Fibroblast of villous mesenchyme (primary cell): Measurements from ENCODE around the gene LRCH1. TPM values are rescaled to one million over a fixed set of nuclear protein-coding genes. Genes with fewer than 3 reads are reported as not detected.

Source experiments
- DNase-seq: peaks from one replicate; pipeline ENCODE4 v3.0.0-alpha.2; 2010; ENCODE audit warnings: low read depth
- H3K4me3 ChIP-seq: 2 replicates; pipeline ENCODE4 v1.5.1; 2011; ENCODE audit warnings: low read depth, mild to moderate bottlenecking, low read length
- CTCF ChIP-seq: IDR thresholded peaks from 2 replicates; pipeline ENCODE4 v1.5.1; 2012; ENCODE audit warnings: low read depth, mild to moderate bottlenecking, low read length; ENCODE audit not compliant: insufficient read depth
- total RNA-seq: library from RNA; depleted of rRNA; stranded (reverse); fragments of >200 nt; gene quantifications from 2 replicates; pipeline ENCODE4 v1.2.3, GENCODE V29; 2012

LRCH1 gene
- total RNA-seq, 1 donor = 9.1 TPM

GRCh38 chr13:46519182-46519581 lies 33.8 kb upstream of the LRCH1 start:
- no peak for TF ChIP-seq CTCF
- H3K4me3 ChIP-seq = no peak overlapping the region
- DNase-seq = no peak

- H3K4me3 ChIP-seq = no peak overlapping the region
- TF ChIP-seq CTCF = no peak
- no peak for DNase-seq
Observed at GRCh38 chr13:46520166-46520565, 32.8 kb upstream of the LRCH1 start.

- DNase-seq = no peak
- no peak for TF ChIP-seq CTCF
- H3K4me3 ChIP-seq = no peak overlapping the region
Observed at GRCh38 chr13:46521486-46521885, 31.5 kb upstream of the LRCH1 start.

- H3K4me3 ChIP-seq = no peak overlapping the region
- DNase-seq = no peak
- no peak for TF ChIP-seq CTCF
Observed at GRCh38 chr13:46521921-46522747, 30.8 kb upstream of the LRCH1 start.

- TF ChIP-seq CTCF = no peak
- no peak for DNase-seq
- no peak overlapping the region for H3K4me3 ChIP-seq
Observed at GRCh38 chr13:46522748-46523030, 30.3 kb upstream of the LRCH1 start.

- no peak for TF ChIP-seq CTCF
- H3K4me3 ChIP-seq = no peak overlapping the region
- no peak for DNase-seq
Observed at GRCh38 chr13:46523972-46524752, 28.8 kb upstream of the LRCH1 start.
